ENCODE data around the gene RAB40C. TPM values are rescaled to one million over a fixed set of nuclear protein-coding genes. Genes with fewer than 3 reads are reported as not detected.

Gene RAB40C
- total and polyA plus RNA-seq, 10 of the 15 experiments (the other 5 are each of a cell fraction or from before 2014, with no cell fraction given): 0.06 to 12.8 (median 4.6) TPM

DNA sequence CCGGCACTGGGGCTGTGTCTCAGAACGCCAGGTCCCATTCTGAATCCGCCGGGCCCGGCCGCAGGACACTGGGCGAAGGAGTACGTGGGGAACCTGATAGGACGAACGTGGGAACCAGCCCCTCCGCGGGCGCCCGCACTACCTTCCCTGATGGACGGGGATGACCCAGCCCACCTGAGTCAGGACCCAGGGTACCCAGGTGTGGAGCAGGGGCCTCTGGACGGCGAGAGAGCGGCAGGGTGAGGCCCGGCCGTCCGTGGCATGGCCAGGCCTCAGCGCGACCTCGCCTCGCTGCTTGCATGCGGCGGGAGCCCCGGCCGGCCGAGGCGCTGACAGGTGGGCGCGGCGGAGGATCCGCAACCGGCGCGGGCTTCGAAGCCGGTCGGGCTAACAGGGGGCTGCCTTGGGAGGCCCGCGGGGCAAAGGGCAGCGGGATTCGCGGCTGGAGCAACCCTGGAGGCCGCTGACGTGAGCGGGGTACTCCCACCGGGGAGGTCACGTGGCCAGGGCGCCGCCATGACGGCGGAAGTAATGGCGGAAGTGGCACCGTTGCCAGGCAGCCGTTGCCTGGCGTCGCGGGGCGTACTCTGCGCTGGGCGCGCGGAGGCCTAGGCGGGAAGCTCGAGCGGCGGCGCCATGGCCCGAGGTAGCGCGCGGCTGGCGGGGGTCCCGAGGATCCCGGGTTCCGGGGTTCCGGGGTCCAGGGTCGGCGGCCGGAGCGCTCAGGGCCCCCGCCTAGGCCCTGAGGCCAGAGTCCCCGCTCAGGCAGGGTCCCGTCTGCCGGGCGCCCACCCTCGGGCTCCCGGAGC lies 59.1 kb downstream of the RAB40C start, which contains the start of gene WDR90 (continued):
- TF ChIP-seq NR2F1 (conservative IDR thresholded peaks at IDR 0.05) (peak; percentile 95), LARP7 (IDR thresholded peaks at IDR 0.05) (peak; percentile 82; the same call in 1 of the 2 replicates), SPI1 (IDR thresholded peaks at IDR 0.05; ENCODE audit: borderline replicate concordance, insufficient read depth, low read depth, low read length) (peak; percentile 63), BACH1 (IDR thresholded peaks at IDR 0.05; ENCODE audit: borderline replicate concordance) (peak; percentile 76), CREM (IDR thresholded peaks at IDR 0.05; ENCODE audit: low read depth) (peak; percentile 79; the same call in 1 of the 2 replicates), CEBPB (IDR thresholded peaks at IDR 0.05; ENCODE audit: borderline replicate concordance in 1 of 2, low read depth in 2 of 2, low read length in 2 of 2) (no peak), CHD1 (IDR thresholded peaks at IDR 0.05; ENCODE audit: low read depth, low read length) (no peak), NFIC (IDR thresholded peaks at IDR 0.05; ENCODE audit: low read depth, low read length) (no peak), SMC3 (IDR thresholded peaks at IDR 0.05; ENCODE audit: borderline replicate concordance, low read length) (no peak), SUZ12 (IDR thresholded peaks at IDR 0.05; ENCODE audit: unreplicated experiment) (no peak), ZNF217 (IDR thresholded peaks at IDR 0.05) (no peak), SRF (IDR thresholded peaks at IDR 0.05; ENCODE audit: low read depth in 2 of 2, low read length in 2 of 2) (no peak), PML (IDR thresholded peaks at IDR 0.05; ENCODE audit: low read length) (no peak; the same call in 1 of the 2 replicates), JUNB (IDR thresholded peaks at IDR 0.05) (no peak), TARDBP (IDR thresholded peaks at IDR 0.05; ENCODE audit: borderline replicate concordance) (no peak), SMARCA5 (IDR thresholded peaks at IDR 0.05) (no peak), EED (IDR thresholded peaks at IDR 0.05; ENCODE audit: low read depth) (no peak; the same call in 1 of the 2 replicates), SIX5 (IDR thresholded peaks at IDR 0.05; ENCODE audit: low read depth, low read length, severe bottlenecking) (peak; percentile 52), ZSCAN29 (IDR thresholded peaks at IDR 0.05) (no peak), POLR2AphosphoS2 (IDR thresholded peaks at IDR 0.05; ENCODE audit: low read depth, low read length) (peak; percentile 51; the same call in 1 of the 2 replicates), ATF7 (IDR thresholded peaks at IDR 0.05; ENCODE audit: low read depth) (no peak), POU2F2 (IDR thresholded peaks at IDR 0.05; ENCODE audit: borderline replicate concordance, low read depth, low read length) (no peak), BCL11A (IDR thresholded peaks at IDR 0.05; ENCODE audit: low read depth, low read length) (no peak)
- TF ChIP-seq, protein P1, sequence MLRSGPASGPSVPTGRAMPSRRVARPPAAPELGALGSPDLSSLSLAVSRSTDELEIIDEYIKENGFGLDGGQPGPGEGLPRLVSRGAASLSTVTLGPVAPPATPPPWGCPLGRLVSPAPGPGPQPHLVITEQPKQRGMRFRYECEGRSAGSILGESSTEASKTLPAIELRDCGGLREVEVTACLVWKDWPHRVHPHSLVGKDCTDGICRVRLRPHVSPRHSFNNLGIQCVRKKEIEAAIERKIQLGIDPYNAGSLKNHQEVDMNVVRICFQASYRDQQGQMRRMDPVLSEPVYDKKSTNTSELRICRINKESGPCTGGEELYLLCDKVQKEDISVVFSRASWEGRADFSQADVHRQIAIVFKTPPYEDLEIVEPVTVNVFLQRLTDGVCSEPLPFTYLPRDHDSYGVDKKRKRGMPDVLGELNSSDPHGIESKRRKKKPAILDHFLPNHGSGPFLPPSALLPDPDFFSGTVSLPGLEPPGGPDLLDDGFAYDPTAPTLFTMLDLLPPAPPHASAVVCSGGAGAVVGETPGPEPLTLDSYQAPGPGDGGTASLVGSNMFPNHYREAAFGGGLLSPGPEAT (IDR thresholded peaks at IDR 0.05; ENCODE audit: low read depth): no peak
- TF ChIP-seq, protein P2, sequence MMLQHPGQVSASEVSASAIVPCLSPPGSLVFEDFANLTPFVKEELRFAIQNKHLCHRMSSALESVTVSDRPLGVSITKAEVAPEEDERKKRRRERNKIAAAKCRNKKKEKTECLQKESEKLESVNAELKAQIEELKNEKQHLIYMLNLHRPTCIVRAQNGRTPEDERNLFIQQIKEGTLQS (IDR thresholded peaks at IDR 0.05; ENCODE audit: borderline replicate concordance, extremely low read depth, low read depth, low read length): peak; percentile 80; the same call in 1 of the 2 replicates
- TF ChIP-seq, protein P3, sequence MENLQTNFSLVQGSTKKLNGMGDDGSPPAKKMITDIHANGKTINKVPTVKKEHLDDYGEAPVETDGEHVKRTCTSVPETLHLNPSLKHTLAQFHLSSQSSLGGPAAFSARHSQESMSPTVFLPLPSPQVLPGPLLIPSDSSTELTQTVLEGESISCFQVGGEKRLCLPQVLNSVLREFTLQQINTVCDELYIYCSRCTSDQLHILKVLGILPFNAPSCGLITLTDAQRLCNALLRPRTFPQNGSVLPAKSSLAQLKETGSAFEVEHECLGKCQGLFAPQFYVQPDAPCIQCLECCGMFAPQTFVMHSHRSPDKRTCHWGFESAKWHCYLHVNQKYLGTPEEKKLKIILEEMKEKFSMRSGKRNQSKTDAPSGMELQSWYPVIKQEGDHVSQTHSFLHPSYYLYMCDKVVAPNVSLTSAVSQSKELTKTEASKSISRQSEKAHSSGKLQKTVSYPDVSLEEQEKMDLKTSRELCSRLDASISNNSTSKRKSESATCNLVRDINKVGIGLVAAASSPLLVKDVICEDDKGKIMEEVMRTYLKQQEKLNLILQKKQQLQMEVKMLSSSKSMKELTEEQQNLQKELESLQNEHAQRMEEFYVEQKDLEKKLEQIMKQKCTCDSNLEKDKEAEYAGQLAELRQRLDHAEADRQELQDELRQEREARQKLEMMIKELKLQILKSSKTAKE (IDR thresholded peaks at IDR 0.05; ENCODE audit: low read depth, poor library complexity, severe bottlenecking): no peak
